Gastrocnemius medialis (tissue), 4 donors: ENCODE results near the gene SHISA4.

ENCODE experiments used
- CTCF ChIP-seq, 5 experiments: fragments of 450-650 bp in 3 of 5; fragments of 200-600 bp in 2 of 5; sonication (generic) in 2 of 5; IDR thresholded peaks in 4 of 5; conservative IDR thresholded peaks in 1 of 5; 1 replicate in 4 of 5; 2 replicates in 1 of 5; pipeline ENCODE4 v1.5.1; 2016 to 2019; ENCODE audit warnings: antibody characterized with exemption in 5 of 5, mild to moderate bottlenecking in 3 of 5, moderate library complexity in 3 of 5
- POLR2A ChIP-seq, 2 donors: fragments of 450-650 bp; IDR thresholded peaks; one replicate each; pipeline ENCODE4 v1.6.1; 2017; ENCODE audit warnings: antibody characterized with exemption in 2 of 2, mild to moderate bottlenecking in 2 of 2, moderate library complexity in 2 of 2

- TF ChIP-seq CTCF (IDR thresholded peaks at IDR 0.05 in 4 of 5, conservative IDR thresholded peaks at IDR 0.05 in 1 of 5) (no peak), POLR2A (IDR thresholded peaks at IDR 0.05) (no peak)
These were observed 48.6 kb upstream of the SHISA4 start for GRCh38 chr1:201840055-201840454.
